GM20431 (cell line): Measurements from ENCODE around the gene SEMA5B.

Source experiments
- in situ Hi-C: fragments of 300-500 bp; cut with MseI, MboI; formaldehyde crosslinking; loops from one replicate; pipeline ENCODE4 v1.15.0; 2020; ENCODE audit warnings: low sequenced_read_pairs; ENCODE audit not compliant: unreplicated experiment

The SEMA5B gene

DNA sequence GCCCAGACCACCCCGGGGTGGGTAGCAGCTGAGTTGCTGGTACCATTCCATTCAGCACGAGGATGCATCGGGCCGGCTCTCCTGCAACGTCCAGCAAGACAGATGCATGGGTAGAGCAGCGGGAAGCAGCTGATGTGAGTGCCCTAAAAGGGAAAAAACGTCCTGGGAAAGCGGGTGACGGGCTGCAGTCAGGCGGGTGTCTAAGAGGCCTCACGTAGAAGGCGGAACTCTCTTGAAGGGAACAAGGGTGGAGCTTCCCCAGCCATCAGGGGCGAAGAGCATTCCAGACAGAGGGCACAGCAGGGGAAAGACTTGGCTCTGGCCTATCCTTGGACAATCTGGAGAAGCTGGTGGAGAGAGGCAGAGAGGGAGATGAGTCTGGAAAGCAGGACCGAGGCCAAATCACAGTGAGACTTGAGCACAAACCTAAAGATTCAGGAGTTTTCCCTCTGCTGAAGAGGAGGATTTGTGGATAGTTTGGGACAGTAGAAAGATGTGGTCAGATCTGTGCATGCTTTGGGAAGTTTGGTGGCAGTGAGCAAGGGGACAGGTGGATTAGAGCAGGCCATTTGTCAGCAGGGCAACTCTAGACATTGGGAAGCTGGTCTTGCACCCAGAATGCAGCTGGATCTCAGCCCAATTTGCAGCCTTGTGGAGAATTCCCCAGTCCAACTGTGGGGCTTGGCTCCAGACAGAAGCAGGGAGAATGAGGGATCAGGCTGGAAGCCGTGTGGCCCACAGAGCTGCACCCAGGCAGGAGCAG lies 70.7 kb downstream of the SEMA5B start:
- in situ Hi-C loops: no loop called here

GRCh38 chr3:122955916-122956692 lies 71.5 kb downstream of the SEMA5B start:
- in situ Hi-C loops: no loop called here

DNA sequence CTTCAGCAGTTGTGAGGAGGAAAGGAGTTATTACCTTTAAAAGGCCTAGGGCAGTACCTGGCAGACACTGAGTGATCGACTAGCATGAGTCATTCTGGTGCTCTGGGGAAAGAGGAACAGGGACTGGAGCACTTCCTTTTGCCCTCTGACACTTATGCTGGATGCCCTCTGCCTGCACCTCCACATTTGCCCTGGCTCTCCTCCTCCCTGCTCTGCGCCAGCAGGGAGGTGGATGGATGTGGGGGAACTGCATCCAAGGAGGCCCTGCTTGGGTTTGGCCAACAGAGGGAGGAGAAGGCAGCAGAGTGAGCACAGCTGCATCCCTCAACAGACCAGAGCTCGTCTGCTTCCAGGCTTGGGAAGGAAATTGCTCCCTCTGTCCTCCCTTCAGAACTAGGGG lies 75.0 kb downstream of the SEMA5B start:
- in situ Hi-C loops: no loop called here

DNA sequence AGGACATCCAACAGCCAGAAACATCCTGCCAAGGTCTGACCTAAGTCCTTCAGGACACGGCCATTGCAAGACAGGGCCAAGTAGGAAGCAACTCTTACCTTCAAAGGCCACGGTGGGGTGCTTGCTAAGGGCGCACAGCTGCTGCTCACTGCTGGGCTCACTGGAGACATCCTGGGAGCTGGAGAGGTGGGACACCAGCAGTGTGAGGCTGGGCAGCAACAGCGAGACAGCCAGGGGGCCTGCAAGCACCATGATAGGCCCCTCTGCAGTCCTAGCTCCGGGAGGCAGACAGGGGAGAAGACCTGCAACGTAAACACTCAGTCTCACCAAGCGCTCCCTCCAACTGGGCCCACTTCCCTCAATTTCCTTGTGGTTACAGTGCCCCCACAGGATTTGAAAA lies 79.2 kb downstream of the SEMA5B start:
- in situ Hi-C loops: no loop called here

GRCh38 chr3:122947738-122948137 lies 79.8 kb downstream of the SEMA5B start:
- in situ Hi-C loops: no loop called here

DNA sequence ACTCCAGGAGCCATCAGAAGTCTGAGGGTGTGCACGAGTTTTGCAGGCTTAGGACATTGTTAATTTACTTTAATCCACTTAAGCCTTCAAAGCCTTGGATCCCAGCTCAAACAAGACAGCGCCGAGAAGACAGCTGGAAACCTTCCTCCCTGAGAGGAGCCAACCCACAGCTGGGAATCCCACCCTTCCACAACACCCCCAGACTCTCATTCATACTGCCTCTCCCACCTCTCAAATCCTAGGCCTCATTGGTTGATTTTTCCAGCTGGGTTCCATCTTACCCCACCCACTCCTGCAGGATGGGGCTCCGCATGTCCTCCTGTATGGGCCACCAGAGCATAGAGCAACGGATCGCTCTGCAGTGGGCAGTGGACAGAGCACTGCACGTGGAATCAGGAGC lies 80.4 kb downstream of the SEMA5B start:
- in situ Hi-C loops: no loop called here

DNA sequence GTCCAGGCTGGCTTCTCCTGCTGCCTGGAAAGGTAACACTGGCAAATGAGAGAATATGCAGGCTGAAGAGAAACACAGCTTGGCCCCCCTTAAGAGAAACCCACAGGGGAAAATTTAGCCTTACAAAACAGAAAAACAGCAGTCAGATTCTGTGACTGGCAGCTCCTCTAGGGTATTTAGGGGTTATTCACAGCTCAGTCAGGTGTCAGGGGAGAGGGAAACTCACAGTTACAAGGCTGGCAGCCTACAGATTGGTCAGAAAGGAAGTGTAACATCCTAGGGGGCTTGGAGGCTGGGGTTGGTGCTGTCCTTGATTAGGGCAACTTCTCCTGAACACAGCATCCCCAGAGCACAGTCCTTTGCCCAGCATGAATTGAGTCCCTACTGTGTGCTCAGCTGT lies 81.4 kb downstream of the SEMA5B start:
- in situ Hi-C loops: no loop called here

DNA sequence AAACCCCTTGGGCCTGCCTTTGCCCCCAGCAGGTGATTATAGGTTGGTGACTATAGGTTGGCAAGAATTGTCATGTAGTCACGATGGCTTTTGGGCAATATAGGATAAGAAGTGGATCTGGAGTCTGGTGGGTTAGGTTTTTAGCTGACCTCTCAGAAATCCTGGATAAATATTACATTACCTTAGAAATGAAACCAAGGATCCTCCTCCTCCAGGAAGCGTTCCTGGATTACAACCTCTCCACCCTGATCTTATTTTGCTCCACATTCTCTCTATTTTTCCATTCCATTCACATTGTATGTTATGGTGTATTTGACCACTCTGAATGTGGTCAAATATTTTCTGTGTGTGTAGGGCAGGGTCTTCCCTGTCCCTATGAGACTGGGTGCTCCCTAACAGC lies 82.3 kb downstream of the SEMA5B start:
- in situ Hi-C loops: no loop called here

DNA sequence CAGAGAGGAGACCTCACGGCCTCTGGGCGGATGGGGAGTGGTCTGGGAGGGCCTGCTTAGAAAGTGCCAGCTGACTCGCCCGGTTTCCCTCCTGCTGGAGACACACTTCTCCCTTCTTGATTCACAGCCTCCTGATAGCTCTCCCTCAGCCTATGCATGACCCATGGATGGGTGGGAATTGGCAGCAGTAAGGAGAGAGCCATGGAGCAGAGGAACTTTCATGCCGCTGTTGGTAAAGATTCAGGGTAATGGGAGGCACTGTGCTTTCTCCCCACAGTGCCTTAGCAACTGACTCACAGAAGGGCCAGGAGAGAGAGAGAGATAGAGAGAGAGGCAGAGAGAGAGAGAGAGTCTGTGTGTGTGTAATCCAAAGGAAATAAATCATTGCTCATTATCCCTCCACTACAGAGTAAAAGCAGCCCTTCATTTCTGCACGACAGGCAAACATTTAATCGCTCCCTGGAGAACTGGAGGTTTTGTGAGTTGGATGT lies 82.8 kb downstream of the SEMA5B start:
- in situ Hi-C loops: no loop called here

- in situ Hi-C loops: no loop called here
Measured at GRCh38 chr3:122943828-122944190, 83.8 kb downstream of the SEMA5B start.

DNA sequence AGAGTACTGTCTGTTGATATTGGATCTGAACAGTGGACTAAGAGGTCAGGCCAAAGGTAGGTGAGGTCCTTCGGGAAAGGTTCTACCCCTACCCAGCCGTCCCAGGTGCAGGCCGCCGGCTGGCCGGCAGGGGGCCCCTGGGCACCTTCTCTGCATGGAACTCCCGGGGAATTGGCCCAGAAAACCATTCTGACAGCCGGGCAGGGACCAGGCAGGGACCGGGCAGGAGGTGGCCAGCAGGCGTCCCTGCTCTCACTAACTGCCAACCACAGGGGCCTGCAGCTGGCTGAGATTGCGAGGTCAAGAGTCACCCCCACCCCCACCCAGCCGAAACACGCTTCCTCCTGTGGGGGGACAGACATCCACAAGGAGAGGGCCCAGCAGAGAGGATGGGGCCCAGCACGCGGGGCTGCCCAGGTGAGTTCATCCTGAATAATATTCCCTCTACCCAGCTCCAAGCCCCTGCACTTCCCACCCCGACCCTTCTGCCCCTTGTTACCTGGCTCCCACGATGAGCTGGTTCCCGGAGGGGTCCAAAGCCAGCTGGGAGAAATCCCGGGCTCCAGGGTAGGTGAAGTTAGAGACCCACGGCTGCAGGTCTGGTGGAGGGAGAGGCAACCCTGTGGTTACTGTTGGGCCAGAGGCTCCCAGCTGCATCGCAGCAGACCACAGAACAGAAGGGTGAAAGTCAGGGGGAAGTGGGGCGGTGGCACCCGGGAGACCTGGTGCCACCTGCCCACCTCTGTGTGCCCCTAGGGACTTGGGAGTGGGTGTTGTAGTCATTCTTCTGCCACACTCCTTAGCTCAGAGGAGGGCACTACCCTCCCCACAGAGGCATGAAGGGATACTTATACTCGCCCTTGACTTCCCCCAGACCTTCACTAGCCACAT lies 84.4 kb downstream of the SEMA5B start:
- in situ Hi-C loops: no loop called here

DNA sequence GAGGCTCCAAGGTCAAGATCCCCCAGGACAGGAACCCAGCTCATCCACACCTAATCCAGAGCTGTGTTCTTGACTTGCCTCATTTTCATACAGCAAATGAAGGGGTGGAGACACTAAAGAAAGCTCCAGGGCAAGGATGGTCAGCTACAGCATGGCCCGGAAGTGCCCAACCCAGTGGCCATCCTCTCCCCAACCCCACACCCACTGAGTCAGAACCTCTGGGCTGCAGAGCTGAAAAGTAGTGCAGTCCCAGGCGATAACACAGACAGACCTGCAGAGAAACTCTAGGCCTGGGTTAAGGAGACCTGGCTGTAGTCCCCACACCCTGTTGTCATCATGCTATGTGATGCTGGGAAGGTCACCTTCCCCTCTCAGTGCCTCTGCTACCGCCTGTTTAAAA lies 85.3 kb downstream of the SEMA5B start:
- in situ Hi-C loops: no loop called here

DNA sequence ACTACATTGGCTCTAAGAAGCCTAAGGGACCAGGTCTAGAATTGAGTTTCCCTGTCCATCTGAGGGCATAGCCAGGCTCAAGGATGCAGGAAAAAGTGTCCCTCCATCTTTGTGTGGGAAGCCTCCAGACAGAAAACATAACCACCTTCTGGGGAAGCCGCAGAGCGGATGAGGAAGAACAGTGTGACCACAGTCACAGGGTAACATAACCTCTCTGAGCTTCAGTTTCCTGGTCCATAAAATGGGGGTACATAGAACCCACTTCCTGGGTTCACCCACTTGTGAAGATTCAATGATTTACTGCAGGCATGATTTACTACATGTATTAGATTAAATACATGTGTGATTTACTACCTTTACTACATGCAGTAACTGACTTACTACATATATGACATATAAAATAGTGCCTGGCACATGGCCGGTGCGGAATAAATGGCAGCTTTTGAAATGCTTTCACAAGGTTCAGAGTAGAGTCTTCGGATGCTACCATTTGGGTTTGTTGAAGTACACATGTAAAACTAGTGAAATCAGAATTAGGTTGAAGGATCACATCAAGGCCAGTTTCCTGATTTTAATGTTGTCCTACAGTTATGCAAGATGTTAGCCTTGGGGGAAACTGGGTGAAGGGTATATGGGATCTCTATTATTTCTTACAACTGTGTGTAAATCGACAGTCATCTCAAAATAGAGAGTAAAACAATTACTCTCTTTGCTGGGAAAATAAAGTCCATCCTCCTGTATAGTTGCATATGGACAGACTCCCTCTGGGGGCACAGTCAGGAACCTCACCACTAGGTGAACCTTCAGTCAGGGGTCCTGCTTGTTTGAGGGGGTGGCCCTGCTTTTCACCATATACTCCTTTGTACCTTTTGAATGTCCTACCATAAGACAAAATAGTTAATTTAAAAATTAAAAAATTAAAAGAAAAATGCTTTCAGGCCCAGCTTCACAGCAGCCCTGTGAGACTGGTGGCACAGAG lies 86.0 kb downstream of the SEMA5B start:
- in situ Hi-C loops: no loop called here

DNA sequence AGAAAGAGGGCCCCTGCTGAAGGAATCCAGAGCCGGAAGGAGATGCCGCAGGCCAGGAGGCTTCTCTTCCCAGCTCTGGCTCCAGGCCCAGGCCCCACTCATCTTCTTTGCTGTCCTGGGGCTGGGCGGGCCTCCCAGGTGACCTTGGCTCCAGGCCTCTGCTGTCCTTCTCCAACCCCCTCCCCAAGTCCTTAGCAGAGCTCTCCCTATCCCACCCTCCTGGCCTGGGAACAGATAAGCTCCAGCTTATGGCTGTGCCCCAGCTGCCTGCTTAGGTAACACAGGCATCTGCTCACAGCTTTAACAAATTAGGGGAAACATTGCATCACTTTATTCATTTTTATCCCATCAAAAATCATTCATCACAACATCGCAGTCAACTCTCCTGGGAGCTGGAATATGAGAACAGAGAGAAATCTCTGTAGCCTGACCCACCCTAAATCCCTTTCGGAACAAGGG lies 86.9 kb downstream of the SEMA5B start:
- in situ Hi-C loops: no loop called here

- in situ Hi-C loops: no loop called here
Measured at GRCh38 chr3:122938783-122939425, 88.7 kb downstream of the SEMA5B start.

DNA sequence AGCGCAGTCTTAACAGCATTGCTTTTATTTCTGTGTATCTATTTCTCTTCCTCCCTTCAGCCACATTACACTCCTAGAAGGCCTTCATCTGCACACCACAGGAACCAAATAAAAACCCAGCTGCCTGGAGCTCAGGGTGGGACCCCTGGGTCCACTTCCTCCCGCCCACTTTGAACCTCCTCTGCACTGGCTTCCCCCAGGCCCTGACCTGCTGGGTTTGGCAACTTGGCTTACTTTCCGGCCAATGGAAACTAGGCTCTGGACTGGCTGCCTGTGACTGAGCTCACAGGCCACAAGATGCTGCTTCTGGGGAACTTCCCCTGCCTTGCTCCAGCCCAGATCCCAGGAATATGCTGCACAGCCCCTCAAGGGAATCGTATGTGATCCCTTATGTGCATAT lies 89.8 kb downstream of the SEMA5B start:
- in situ Hi-C loops: no loop called here

DNA sequence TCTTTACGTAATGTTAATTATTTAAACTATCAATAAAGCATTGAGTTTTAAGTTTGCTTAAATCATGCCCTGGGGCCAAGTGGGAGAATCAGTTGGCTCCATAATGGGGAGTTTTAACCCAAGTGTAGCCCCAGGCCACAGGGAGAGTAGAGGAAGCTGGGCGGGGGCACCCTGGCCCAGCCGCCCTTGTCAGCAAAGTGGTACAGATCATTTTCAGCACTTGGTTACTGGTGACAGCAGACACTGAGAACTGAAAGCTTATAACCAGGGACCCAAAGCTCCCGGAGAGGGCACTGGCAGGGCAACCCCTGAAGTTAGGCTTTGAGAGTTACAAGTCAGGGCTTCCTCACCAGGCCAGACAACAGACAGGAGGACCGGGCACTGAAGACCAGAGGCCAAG lies 90.6 kb downstream of the SEMA5B start:
- in situ Hi-C loops: no loop called here

DNA sequence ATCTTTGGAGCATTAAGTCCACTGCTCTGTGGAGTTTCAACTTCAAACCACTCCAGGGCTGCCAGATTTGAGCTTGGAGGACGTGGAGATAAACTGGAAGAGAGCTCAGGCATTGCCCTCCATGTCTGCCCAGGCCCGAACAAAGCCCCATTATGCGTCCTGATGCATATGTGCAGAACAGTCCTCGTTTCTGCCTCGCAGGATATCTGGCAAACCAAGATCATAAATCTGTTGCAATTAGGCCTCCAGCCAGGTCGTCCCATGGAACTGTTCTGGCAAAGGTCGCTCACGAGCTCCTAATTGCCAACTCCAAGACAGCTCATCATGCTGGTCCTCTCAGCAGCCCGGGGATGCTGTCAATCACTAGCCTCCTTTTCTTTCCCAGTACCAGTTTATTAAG lies 91.2 kb downstream of the SEMA5B start:
- in situ Hi-C loops: no loop called here

DNA sequence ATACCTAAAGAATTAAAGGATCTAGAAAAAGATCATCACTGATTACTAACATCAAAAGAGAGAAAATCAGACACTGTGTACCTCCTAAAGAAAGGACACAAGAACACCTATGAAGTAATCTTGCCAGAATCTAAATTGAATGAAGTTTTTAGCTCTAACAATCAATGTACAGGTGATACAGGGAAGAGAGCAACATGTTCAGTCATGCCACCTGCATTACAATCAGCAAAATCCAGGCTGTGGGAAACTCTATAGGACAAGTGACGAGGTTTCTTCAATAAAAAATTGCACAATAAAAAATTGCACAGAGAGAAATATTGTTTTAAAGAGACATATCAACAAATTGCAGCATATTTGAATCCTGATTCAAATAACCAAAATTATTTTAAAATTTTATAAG lies 93.3 kb downstream of the SEMA5B start:
- in situ Hi-C loops: no loop called here
